Central memory CD8-positive, alpha-beta T cell (primary cell): ENCODE results near the gene CRMP1.

ENCODE experiments used
- ATAC-seq: fragments of 150-1000 bp; cut with Tn5 transposase; replicated peaks from 2 replicates; pipeline ENCODE4 v1.10.0; 2022; ENCODE audit warnings: mild to moderate bottlenecking, moderate FRiP score, moderate number of reproducible peaks; ENCODE audit not compliant: poor library complexity, severe bottlenecking; ENCODE audit errors: extremely low read depth
- DNase-seq, 2 donors: peaks; one replicate each; pipeline ENCODE4 v3.0.0; 2021; ENCODE audit warnings: low spot score in 2 of 2
- H3K27ac Mint-ChIP-seq: one replicate; pipeline ENCODE4 v1.8.0; 2022; ENCODE audit warnings: low read depth, mild to moderate bottlenecking, moderate library complexity, mixed read lengths
- H3K27me3 Mint-ChIP-seq: one replicate; pipeline ENCODE4 v1.8.0; 2022; ENCODE audit warnings: mixed read lengths
- H3K36me3 Mint-ChIP-seq: one replicate; pipeline ENCODE4 v1.8.0; 2022; ENCODE audit warnings: mild to moderate bottlenecking, moderate library complexity, mixed read lengths; ENCODE audit not compliant: insufficient read depth
- H3K4me1 Mint-ChIP-seq: one replicate; pipeline ENCODE4 v1.8.0; 2022; ENCODE audit warnings: mixed read lengths
- H3K4me3 Mint-ChIP-seq: one replicate; pipeline ENCODE4 v1.8.0; 2022; ENCODE audit warnings: mild to moderate bottlenecking, moderate library complexity, mixed read lengths
- H3K9me3 Mint-ChIP-seq: one replicate; pipeline ENCODE4 v1.8.0; 2022; ENCODE audit warnings: mixed read lengths

The CRMP1 gene

DNA sequence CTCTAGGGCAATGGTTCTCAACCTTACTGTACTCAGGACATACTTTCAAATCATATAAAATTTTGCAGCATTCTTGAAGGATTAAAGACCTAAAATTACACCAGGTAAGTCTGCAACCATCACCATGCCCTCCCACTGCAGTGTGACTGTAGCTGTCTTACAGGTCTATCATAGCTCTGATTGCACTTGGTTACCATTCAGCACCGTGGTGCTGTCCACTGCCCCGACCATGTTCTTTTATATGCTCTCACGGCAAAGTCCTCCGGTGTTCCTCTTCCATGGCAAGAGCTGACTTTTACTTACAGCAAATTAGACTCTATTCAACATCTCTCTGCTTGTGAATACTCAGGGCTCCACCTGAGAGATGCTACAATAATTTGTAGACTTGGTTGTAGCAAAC is 11.5 kb downstream of the CRMP1 start:
- Mint-ChIP-seq H3K36me3 (no peaks in the 10 kb centered on the region), H3K9me3 (no peaks in the 10 kb centered on the region), H3K4me3 (no peak overlapping the region), H3K4me1 (no peaks in the 10 kb centered on the region), H3K27ac (no peak overlapping the region), H3K27me3 (peaks cover 94% of the 10 kb centered on the region)
- DNase-seq, result no peak
- ATAC-seq, result no peak

DNA sequence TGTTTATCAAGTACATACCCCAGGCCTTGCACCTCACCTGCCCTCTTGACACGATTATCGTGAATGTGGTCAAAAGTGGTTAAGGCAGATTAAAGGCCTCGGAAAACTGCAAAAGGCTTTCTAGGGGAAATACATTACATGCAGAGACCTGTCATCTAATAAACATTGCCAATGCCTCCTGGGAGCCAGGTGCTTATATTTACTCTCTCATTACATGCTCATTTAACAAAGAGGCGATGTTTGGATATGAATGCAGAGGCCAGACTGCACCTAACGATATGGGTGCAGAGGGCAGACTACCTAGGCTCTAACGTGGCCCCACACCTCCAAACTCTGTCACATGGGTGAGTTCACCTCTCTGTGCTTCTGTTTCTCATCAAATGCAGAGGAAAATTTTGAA is 14.5 kb downstream of the CRMP1 start:
- no peak for ATAC-seq
- peaks cover 81% of the 10 kb centered on the region for H3K27me3 Mint-ChIP-seq
- H3K4me3 Mint-ChIP-seq, result no peak overlapping the region
- H3K36me3 Mint-ChIP-seq, result no peaks in the 10 kb centered on the region
- no peak for DNase-seq
- no peaks in the 10 kb centered on the region for H3K9me3 Mint-ChIP-seq
- H3K27ac Mint-ChIP-seq, result no peak overlapping the region
- H3K4me1 Mint-ChIP-seq, result no peaks in the 10 kb centered on the region

- ATAC-seq, result no peak
- Mint-ChIP-seq H3K27ac (no peak overlapping the region), H3K36me3 (no peaks in the 10 kb centered on the region), H3K9me3 (no peaks in the 10 kb centered on the region), H3K27me3 (peaks cover 78% of the 10 kb centered on the region), H3K4me1 (no peaks in the 10 kb centered on the region), H3K4me3 (no peak overlapping the region)
- no peak for DNase-seq
Observed at GRCh38 chr4:5877392-5877791, 15.5 kb downstream of the CRMP1 start.

- H3K27ac Mint-ChIP-seq, result no peak overlapping the region
- H3K27me3 Mint-ChIP-seq, result peaks cover 75% of the 10 kb centered on the region
- H3K4me1 Mint-ChIP-seq, result no peaks in the 10 kb centered on the region
- no peak for ATAC-seq
- no peak for DNase-seq
- no peaks in the 10 kb centered on the region for H3K9me3 Mint-ChIP-seq
- H3K36me3 Mint-ChIP-seq, result no peaks in the 10 kb centered on the region
- no peak overlapping the region for H3K4me3 Mint-ChIP-seq
Observed at GRCh38 chr4:5874811-5875449, 18.0 kb downstream of the CRMP1 start.

DNA sequence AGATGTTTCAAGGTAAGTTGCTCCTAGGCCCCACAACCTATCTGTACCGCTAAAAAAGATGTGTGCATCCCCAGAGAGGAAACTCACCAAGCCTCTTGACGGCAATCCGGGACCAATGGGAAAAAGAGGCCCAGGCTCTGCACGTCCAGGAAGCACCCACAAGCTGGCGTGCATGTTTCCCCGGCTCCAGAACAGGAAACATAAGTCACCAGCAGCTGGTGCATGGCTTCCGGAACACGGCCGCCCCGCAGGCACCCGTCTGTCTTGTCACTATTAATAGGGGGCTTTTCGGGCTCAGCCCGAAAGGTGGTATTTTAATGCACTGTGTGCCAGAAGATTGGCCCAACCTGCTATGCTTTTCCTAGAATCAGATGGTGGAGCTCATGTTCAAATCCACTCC is 22.2 kb downstream of the CRMP1 start:
- ATAC-seq (no peak), DNase-seq (no peak)
- Mint-ChIP-seq H3K27me3 (peaks cover 46% of the 10 kb centered on the region), H3K4me1 (peaks cover 17% of the 10 kb centered on the region), H3K27ac (no peak overlapping the region), H3K36me3 (no peaks in the 10 kb centered on the region), H3K9me3 (no peaks in the 10 kb centered on the region), H3K4me3 (no peak overlapping the region)

DNA sequence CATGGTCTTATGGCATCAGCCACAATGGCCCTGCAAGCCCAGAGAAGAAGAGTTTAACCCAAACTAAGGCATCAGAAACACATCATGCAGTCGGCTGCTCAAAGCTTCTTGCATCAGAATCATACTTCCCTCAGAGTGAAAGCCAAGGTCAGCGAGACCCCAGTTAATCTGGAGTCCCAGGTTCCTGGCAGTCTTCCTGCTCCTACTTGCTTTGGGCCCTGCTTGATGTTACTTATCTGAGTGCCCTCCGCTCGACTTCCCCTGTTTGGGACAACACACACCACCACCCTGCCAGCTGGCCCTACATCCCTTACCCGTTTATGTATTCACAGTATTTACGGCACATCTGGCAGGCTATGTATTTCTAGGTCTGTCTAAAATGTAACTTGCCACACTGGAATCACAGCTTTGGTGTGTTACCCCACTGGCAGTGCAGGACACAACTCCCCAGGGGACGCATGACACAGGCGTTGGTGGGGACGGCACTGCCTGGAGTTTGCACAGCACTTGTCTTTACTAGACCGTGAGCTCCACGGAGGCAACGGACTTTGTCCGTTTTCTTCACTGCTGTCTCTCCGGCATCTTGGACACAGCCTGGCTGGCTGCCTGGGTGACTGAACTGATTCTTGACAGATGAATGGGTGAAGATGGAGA is 22.8 kb downstream of the CRMP1 start:
- Mint-ChIP-seq H3K9me3 (no peaks in the 10 kb centered on the region), H3K27me3 (peaks cover 49% of the 10 kb centered on the region), H3K36me3 (no peaks in the 10 kb centered on the region), H3K4me1 (peaks cover 18% of the 10 kb centered on the region), H3K4me3 (no peak overlapping the region), H3K27ac (no peak overlapping the region)
- DNase-seq, result no peak
- no peak for ATAC-seq

GRCh38 chr4:5867866-5868265 is 25.0 kb downstream of the CRMP1 start:
- Mint-ChIP-seq H3K27ac (no peak overlapping the region), H3K36me3 (no peaks in the 10 kb centered on the region), H3K27me3 (peaks cover 43% of the 10 kb centered on the region), H3K4me1 (peaks cover 24% of the 10 kb centered on the region), H3K9me3 (no peaks in the 10 kb centered on the region), H3K4me3 (no peak overlapping the region)
- DNase-seq (no peak), ATAC-seq (no peak)

DNA sequence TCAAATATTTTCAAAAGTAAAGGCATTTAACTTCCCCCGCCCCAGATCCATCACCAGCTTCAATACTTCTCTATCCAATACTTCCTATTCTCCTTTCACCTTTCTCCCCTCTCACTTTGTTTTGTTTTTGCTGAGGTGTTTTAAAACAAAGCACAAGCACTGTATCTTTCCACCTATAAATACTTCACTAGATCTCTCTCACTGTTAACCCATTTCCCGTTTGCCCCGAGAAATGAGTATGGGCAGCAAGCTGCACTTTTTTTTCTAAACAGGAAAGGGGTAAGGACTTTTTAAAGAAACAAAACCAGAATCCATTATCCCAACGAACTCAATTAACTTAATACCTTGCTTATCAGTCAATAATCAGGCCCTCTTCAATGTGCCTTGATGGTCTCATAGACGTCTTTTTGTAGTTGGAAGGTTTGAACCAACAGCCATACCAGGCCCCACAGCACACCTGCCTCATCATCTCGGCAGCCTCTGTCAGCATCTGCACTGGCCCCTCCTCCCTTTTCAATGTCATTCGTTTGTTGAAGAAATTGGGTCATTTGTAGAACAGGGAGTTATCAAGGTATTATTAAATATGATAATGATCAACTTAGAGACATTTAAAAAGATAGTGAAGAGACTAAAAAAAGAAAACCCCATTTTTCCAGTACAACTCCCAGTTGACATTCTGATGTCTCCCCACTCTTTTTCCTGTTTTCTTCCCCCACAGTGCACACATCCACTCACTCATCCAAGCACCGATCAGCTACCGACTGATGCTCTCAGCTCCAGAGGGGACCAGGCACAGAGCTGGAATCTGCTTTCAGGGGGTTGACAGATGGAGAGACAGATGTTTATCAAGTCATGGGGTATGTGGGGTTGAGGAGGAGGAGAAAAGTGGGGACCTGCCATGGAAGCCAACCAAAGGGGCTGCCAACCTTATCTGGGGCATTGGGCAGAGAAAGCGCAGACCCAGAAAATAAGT is 25.8 kb downstream of the CRMP1 start:
- H3K27ac Mint-ChIP-seq, result peak overlapping the region; percentile 12
- H3K27me3 Mint-ChIP-seq, result peaks cover 46% of the 10 kb centered on the region
- peak overlapping the region; percentile 10 for H3K4me3 Mint-ChIP-seq
- DNase-seq (no peak), ATAC-seq (no peak)
- H3K9me3 Mint-ChIP-seq, result no peaks in the 10 kb centered on the region
- H3K4me1 Mint-ChIP-seq, result peaks cover 24% of the 10 kb centered on the region
- H3K36me3 Mint-ChIP-seq, result no peaks in the 10 kb centered on the region

- peaks cover 40% of the 10 kb centered on the region for H3K27me3 Mint-ChIP-seq
- H3K9me3 Mint-ChIP-seq, result no peaks in the 10 kb centered on the region
- DNase-seq, result no peak
- H3K27ac Mint-ChIP-seq, result no peak overlapping the region
- peaks cover 24% of the 10 kb centered on the region for H3K4me1 Mint-ChIP-seq
- H3K4me3 Mint-ChIP-seq, result peak overlapping the region; percentile 26
- no peaks in the 10 kb centered on the region for H3K36me3 Mint-ChIP-seq
- ATAC-seq, result peak; percentile 40
Observed at GRCh38 chr4:5865896-5866599, 26.8 kb downstream of the CRMP1 start.

GRCh38 chr4:5863461-5864113 is 29.3 kb downstream of the CRMP1 start:
- Mint-ChIP-seq H3K9me3 (no peaks in the 10 kb centered on the region), H3K36me3 (no peaks in the 10 kb centered on the region), H3K27ac (no peak overlapping the region), H3K27me3 (peaks cover 28% of the 10 kb centered on the region), H3K4me3 (no peak overlapping the region), H3K4me1 (peaks cover 24% of the 10 kb centered on the region)
- ATAC-seq (no peak), DNase-seq (no peak)

DNA sequence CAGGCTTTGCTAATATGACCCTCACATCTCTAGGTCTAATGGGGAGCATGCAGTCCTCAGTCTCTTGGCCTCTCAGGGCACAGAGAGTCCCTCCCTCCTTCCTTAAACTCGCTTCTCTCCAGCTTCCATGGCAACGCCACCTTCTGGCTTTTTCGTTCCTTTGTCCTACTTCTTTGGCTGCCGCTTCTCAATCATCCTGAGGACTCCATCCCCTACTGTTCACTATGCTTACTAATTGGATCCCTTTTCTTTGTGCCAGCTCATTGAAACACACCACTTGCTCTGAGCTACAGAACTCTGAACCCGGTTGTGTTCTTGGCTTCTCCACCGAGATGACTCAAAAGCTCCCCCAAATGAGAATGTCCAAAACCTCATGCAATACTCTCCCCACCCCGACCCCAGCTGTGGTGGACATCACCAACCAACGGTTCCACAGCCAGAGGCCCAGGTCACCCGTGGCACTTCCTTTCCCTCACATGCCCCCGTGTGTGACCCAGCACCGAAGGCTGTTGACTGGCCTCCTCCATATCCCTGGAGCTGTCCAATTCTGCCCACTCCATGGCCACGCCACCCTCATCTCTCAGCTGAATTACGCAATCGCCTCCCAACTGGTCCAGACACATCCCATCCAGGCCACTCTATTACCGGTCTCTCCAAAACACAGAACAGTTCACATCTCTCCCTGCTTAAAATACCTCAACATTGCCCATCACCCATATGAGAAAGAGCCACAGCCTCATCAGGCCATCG is 34.7 kb downstream of the CRMP1 start:
- no peak for DNase-seq
- no peaks in the 10 kb centered on the region for H3K4me1 Mint-ChIP-seq
- no peak for ATAC-seq
- peaks cover 9% of the 10 kb centered on the region for H3K27me3 Mint-ChIP-seq
- no peak overlapping the region for H3K27ac Mint-ChIP-seq
- H3K9me3 Mint-ChIP-seq, result no peaks in the 10 kb centered on the region
- H3K36me3 Mint-ChIP-seq, result no peaks in the 10 kb centered on the region
- H3K4me3 Mint-ChIP-seq, result no peak overlapping the region
